ENCODE measurements around the gene VIPR1. TPM values are rescaled to one million over a fixed set of nuclear protein-coding genes. Genes with fewer than 3 reads are reported as not detected.

Gene VIPR1
- total RNA-seq, 1 experiment from 2014 or later, result 0.28 TPM

DNA sequence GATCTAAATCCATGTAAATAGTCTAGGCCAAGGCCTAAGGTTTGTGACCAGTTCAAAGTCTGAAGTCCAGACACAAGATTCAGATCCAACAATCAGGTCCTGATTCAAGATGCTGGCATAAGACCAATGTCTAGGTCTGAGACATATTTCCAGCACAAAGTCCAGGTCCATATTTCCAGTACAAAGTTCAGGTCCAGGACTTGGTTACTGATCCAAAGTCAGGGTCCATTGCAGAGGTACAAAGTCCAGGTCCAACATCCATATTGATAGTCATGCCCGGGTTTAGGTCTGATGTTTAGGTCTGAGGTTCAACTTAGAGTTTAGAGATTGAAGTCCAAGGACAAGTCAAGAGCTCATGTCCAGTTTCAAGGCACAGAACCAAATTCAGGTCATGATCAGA lies 39.4 kb upstream of the VIPR1 start:
- intact Hi-C loops (cut with micrococcal nuclease), result no loop called here
- no peaks in the 10 kb centered on the region for H3K36me3 Mint-ChIP-seq (ENCODE audit: insufficient read depth, unreplicated experiment)
- no peak for DNase-seq (ENCODE audit: unreplicated experiment)
- CTCF ChIA-PET, result interaction anchor here (0.6 to 1.8 kb wide), 4 partner anchors 11 to 370 kb away, joined by 3 to 8 read pairs (median 6); no protein-coding TSS in a partner anchor
- no peaks in the 10 kb centered on the region for H3K4me1 Mint-ChIP-seq (ENCODE audit: insufficient read depth, unreplicated experiment)
- no peak overlapping the region for H3K4me3 Mint-ChIP-seq (ENCODE audit: unreplicated experiment)
- TF ChIP-seq, protein P1, sequence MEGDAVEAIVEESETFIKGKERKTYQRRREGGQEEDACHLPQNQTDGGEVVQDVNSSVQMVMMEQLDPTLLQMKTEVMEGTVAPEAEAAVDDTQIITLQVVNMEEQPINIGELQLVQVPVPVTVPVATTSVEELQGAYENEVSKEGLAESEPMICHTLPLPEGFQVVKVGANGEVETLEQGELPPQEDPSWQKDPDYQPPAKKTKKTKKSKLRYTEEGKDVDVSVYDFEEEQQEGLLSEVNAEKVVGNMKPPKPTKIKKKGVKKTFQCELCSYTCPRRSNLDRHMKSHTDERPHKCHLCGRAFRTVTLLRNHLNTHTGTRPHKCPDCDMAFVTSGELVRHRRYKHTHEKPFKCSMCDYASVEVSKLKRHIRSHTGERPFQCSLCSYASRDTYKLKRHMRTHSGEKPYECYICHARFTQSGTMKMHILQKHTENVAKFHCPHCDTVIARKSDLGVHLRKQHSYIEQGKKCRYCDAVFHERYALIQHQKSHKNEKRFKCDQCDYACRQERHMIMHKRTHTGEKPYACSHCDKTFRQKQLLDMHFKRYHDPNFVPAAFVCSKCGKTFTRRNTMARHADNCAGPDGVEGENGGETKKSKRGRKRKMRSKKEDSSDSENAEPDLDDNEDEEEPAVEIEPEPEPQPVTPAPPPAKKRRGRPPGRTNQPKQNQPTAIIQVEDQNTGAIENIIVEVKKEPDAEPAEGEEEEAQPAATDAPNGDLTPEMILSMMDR (IDR thresholded peaks at IDR 0.05; ENCODE audit: unreplicated experiment), result no peak
- H3K27me3 Mint-ChIP-seq (ENCODE audit: insufficient read depth, unreplicated experiment), result no peaks in the 10 kb centered on the region
- BruUV-seq (replicated peaks), result no TSS peak
- no peak overlapping the region for H3K27ac Mint-ChIP-seq (ENCODE audit: low read depth, unreplicated experiment)
- POLR2A ChIA-PET, result no interaction called here
- H3K9me3 Mint-ChIP-seq (ENCODE audit: unreplicated experiment), result no peaks in the 10 kb centered on the region

DNA sequence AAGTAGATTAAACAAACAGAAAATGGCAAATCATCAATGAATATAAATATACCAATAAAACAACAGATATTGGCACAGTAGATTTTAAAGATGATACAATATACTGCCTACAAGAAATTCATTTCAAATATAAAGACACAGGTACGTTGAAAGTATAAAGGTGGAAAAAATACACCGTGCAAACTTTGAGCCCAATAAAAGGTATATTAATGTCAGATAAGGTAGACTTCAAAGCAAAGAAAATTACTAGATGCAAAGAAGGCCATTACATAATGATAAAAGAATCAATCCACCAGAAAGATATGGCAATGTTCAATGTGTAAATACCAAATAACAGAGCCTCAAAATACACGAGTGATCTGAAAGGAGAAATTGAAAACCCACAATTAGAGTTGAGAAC lies 34.3 kb upstream of the VIPR1 start:
- intact Hi-C loops (cut with micrococcal nuclease), result no loop called here
- Mint-ChIP-seq H3K36me3 (ENCODE audit: insufficient read depth, unreplicated experiment) (no peaks in the 10 kb centered on the region), H3K4me1 (ENCODE audit: insufficient read depth, unreplicated experiment) (no peaks in the 10 kb centered on the region), H3K27ac (ENCODE audit: low read depth, unreplicated experiment) (no peak overlapping the region), H3K9me3 (ENCODE audit: unreplicated experiment) (no peaks in the 10 kb centered on the region), H3K27me3 (ENCODE audit: insufficient read depth, unreplicated experiment) (no peaks in the 10 kb centered on the region), H3K4me3 (ENCODE audit: unreplicated experiment) (no peak overlapping the region)
- DNase-seq (ENCODE audit: unreplicated experiment), result no peak
- ChIA-PET POLR2A (no interaction called here), CTCF (no interaction called here)
- no TSS peak for BruUV-seq (replicated peaks)
- TF ChIP-seq, protein P1 (IDR thresholded peaks at IDR 0.05; ENCODE audit: unreplicated experiment), result no peak

DNA sequence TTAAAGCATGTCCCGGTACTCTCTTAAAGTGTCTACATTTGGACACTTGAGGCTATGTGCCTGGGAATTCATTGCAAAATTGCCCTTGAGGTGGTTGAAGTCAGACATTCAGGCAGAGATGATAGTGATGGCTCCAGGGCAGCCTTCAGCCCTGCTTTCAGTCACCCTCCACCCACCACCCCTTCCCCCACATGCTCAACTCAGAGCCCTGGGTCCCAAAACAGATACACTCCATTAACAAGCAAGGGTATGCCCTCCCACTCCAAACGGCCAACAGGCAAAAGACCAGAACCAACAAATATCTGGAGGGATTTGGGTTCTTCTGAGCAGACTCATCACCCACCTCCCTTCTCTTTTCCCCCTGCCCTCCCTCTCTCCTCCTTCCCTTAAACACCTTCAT lies 29.9 kb upstream of the VIPR1 start:
- no peak for DNase-seq (ENCODE audit: unreplicated experiment)
- Mint-ChIP-seq H3K4me3 (ENCODE audit: unreplicated experiment) (no peak overlapping the region), H3K27me3 (ENCODE audit: insufficient read depth, unreplicated experiment) (no peaks in the 10 kb centered on the region), H3K27ac (ENCODE audit: low read depth, unreplicated experiment) (no peak overlapping the region), H3K36me3 (ENCODE audit: insufficient read depth, unreplicated experiment) (no peaks in the 10 kb centered on the region), H3K9me3 (ENCODE audit: unreplicated experiment) (no peaks in the 10 kb centered on the region), H3K4me1 (ENCODE audit: insufficient read depth, unreplicated experiment) (peaks cover 17% of the 10 kb centered on the region)
- POLR2A ChIA-PET, result interaction anchor here (0.7 kb wide), 1 partner anchor 32 kb away, joined by 3 read pairs; no protein-coding TSS in a partner anchor
- intact Hi-C loops (cut with micrococcal nuclease), result no loop called here
- no TSS peak for BruUV-seq (replicated peaks)
- CTCF ChIA-PET, result interaction anchor here (0.8 to 1.7 kb wide), 2 partner anchors 29 to 243 kb away, joined by 3 to 4 read pairs; no protein-coding TSS in a partner anchor
- TF ChIP-seq, protein P1 (IDR thresholded peaks at IDR 0.05; ENCODE audit: unreplicated experiment), result no peak

DNA sequence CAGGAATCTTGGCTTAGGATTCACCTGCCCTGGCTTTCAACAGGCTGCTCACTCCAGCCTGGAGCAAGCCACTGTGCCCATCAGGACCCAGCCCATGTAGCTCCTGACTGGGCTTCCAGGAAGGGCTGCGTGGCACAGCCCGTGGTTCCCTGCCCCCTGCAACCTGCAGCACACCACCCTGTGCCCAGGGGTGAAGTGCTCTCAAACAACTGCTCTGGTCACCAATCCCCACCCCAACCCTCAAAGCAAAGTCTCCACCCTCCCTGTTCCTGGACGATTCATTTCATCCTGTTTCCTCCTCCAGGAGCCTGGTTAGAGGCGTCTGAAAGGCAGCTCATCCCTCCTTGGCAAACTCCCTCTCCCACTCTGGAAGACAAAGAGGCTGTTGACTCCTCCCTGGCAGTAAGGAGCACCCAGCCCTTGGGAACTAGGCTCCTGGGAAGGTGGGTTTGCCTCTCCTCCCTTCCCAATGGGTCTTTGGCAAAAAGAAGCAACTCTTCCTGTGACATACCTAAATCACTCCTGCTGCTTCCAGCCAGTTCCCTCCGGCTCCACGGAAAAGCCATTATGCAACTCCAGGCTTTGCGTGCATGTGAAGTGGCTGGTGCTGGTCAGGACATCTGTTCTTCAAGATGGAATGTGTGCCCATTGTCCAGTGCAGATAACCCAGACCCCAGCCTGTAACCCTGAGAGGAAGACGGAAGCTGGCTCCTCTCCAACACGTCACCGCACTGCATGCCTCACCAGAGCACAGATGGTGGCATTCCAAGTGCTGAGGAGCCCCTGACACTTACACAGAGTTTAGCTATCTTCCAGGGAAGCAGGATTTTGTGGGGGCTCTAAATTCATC lies 29.1 kb upstream of the VIPR1 start:
- Mint-ChIP-seq H3K36me3 (ENCODE audit: insufficient read depth, unreplicated experiment) (no peaks in the 10 kb centered on the region), H3K4me3 (ENCODE audit: unreplicated experiment) (no peak overlapping the region), H3K27ac (ENCODE audit: low read depth, unreplicated experiment) (no peak overlapping the region), H3K27me3 (ENCODE audit: insufficient read depth, unreplicated experiment) (no peaks in the 10 kb centered on the region), H3K9me3 (ENCODE audit: unreplicated experiment) (no peaks in the 10 kb centered on the region), H3K4me1 (ENCODE audit: insufficient read depth, unreplicated experiment) (peaks cover 17% of the 10 kb centered on the region)
- DNase-seq (ENCODE audit: unreplicated experiment), result peak; percentile 73
- no TSS peak for BruUV-seq (replicated peaks)
- TF ChIP-seq, protein P1 (IDR thresholded peaks at IDR 0.05; ENCODE audit: unreplicated experiment), result no peak
- POLR2A ChIA-PET, result no interaction called here
- intact Hi-C loops (cut with micrococcal nuclease), result no loop called here
- CTCF ChIA-PET, result interaction anchor here (0.7 to 0.9 kb wide), 2 partner anchors 30 to 64 kb away, joined by 3 read pairs; no protein-coding TSS in a partner anchor

Measured in MCF 10A (cell line).